NB4 (cell line): ENCODE data around the gene LYPLA2.
A peak's percentile ranks its signal among the peaks of the same experiment; 100 is the strongest.

Experiments used
- MYC ChIP-seq: IDR thresholded peaks from 2 replicates; pipeline ENCODE4 v1.6.1; 2011; ENCODE audit warnings: low read depth, low read length
- POLR2A ChIP-seq: IDR thresholded peaks from 2 replicates; pipeline ENCODE4 v1.6.1; 2011; ENCODE audit warnings: mild to moderate bottlenecking; ENCODE audit not compliant: insufficient read length; ENCODE audit errors: extremely low read depth
- TF ChIP-seq, protein P1 (sequence below): IDR thresholded peaks from one replicate; pipeline ENCODE4 v1.5.1; 2012; ENCODE audit warnings: low read depth, low read length
- TF ChIP-seq, protein P2 (sequence below): IDR thresholded peaks from 2 replicates; pipeline ENCODE4 v1.6.1; 2011; ENCODE audit warnings: low read depth, low read length

GRCh38 chr1:23809751-23810171 lies 18.8 kb downstream of the LYPLA2 start:
- TF ChIP-seq, protein P1, sequence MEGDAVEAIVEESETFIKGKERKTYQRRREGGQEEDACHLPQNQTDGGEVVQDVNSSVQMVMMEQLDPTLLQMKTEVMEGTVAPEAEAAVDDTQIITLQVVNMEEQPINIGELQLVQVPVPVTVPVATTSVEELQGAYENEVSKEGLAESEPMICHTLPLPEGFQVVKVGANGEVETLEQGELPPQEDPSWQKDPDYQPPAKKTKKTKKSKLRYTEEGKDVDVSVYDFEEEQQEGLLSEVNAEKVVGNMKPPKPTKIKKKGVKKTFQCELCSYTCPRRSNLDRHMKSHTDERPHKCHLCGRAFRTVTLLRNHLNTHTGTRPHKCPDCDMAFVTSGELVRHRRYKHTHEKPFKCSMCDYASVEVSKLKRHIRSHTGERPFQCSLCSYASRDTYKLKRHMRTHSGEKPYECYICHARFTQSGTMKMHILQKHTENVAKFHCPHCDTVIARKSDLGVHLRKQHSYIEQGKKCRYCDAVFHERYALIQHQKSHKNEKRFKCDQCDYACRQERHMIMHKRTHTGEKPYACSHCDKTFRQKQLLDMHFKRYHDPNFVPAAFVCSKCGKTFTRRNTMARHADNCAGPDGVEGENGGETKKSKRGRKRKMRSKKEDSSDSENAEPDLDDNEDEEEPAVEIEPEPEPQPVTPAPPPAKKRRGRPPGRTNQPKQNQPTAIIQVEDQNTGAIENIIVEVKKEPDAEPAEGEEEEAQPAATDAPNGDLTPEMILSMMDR = peak; percentile 93
- no peak for TF ChIP-seq POLR2A
- TF ChIP-seq MYC = peak; percentile 64
- TF ChIP-seq, protein P2, sequence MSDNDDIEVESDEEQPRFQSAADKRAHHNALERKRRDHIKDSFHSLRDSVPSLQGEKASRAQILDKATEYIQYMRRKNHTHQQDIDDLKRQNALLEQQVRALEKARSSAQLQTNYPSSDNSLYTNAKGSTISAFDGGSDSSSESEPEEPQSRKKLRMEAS = peak; percentile 36
